GM23248 (cell line): Measurements from ENCODE around the gene TSHZ2. TPM values are rescaled to one million over a fixed set of nuclear protein-coding genes. Genes with fewer than 3 reads are reported as not detected.

ENCODE experiments used
- DNase-seq: peaks from one replicate; pipeline ENCODE4 v3.0.0-alpha.2; 2015
- H2AFZ ChIP-seq: fragments of 200-600 bp; sonication (generic); 2 replicates; pipeline ENCODE4 v1.6.1; 2016; ENCODE audit warnings: antibody characterized with exemption
- H3F3A ChIP-seq: fragments of 200-600 bp; sonication (generic); 2 replicates; pipeline ENCODE4 v1.6.1; 2016; ENCODE audit warnings: mild to moderate bottlenecking, antibody characterized with exemption, mixed run types; ENCODE audit not compliant: insufficient read depth
- H3K27ac ChIP-seq: fragments of 200-600 bp; sonication (generic); 2 replicates; pipeline ENCODE4 v1.5.1; 2016; ENCODE audit warnings: mild to moderate bottlenecking
- H3K27me3 ChIP-seq: fragments of 200-600 bp; sonication (generic); replicated peaks from 2 replicates; pipeline ENCODE4 v1.6.1; 2016; ENCODE audit warnings: mild to moderate bottlenecking; ENCODE audit not compliant: insufficient read depth
- H3K36me3 ChIP-seq: fragments of 200-600 bp; sonication (generic); 2 replicates; pipeline ENCODE4 v1.6.1; 2016; ENCODE audit warnings: low read depth, mild to moderate bottlenecking
- H3K4me1 ChIP-seq: fragments of 200-600 bp; sonication (generic); 2 replicates; pipeline ENCODE4 v1.6.1; 2016; ENCODE audit warnings: mild to moderate bottlenecking; ENCODE audit not compliant: insufficient read depth
- H3K4me2 ChIP-seq: fragments of 200-600 bp; sonication (generic); one replicate; pipeline ENCODE4 v1.6.1; 2016; ENCODE audit warnings: mild to moderate bottlenecking; ENCODE audit not compliant: unreplicated experiment
- H3K4me3 ChIP-seq: fragments of 200-600 bp; sonication (generic); 2 replicates; pipeline ENCODE4 v1.5.1; 2016; ENCODE audit warnings: mild to moderate bottlenecking
- H3K79me2 ChIP-seq: fragments of 200-600 bp; sonication (generic); 2 replicates; pipeline ENCODE4 v1.6.1; 2016; ENCODE audit warnings: mild to moderate bottlenecking; ENCODE audit not compliant: insufficient read depth
- H3K9ac ChIP-seq: fragments of 200-600 bp; sonication (generic); 2 replicates; pipeline ENCODE4 v1.6.1; 2016; ENCODE audit warnings: mild to moderate bottlenecking
- H3K9me2 ChIP-seq: fragments of 200-600 bp; sonication (generic); 2 replicates; pipeline ENCODE4 v1.6.1; 2016; ENCODE audit warnings: mixed run types, mild to moderate bottlenecking, moderate library complexity; ENCODE audit not compliant: insufficient read depth
- H3K9me3 ChIP-seq: fragments of 200-600 bp; sonication (generic); one replicate; pipeline ENCODE4 v1.6.1; 2017; ENCODE audit warnings: low read depth
- H4K20me1 ChIP-seq: fragments of 200-600 bp; sonication (generic); 2 replicates; pipeline ENCODE4 v1.6.0; 2016; ENCODE audit not compliant: insufficient read depth
- EZH2 ChIP-seq: fragments of 200-600 bp; sonication (generic); IDR thresholded peaks from 2 replicates; pipeline ENCODE4 v1.6.1; 2018; ENCODE audit warnings: antibody characterized with exemption, mild to moderate bottlenecking; ENCODE audit not compliant: insufficient read depth, poor library complexity, severe bottlenecking
- EZH2phosphoT487 ChIP-seq: fragments of 200-600 bp; sonication (generic); IDR thresholded peaks from 2 replicates; pipeline ENCODE4 v1.6.1; 2018; ENCODE audit warnings: antibody characterized with exemption, moderate library complexity, mild to moderate bottlenecking, low read depth; ENCODE audit not compliant: insufficient read depth
- WGBS, 2 experiments: methylation state at CpG; one replicate each; pipeline ENCODE4 v1.1.6; 2015 to 2017; ENCODE audit warnings: low lambda C conversion rate in 2 of 2, low coverage in 1 of 2; ENCODE audit errors: missing lambda C conversion rate in 2 of 2; 5-methylcytosine and 5-hydroxymethylcytosine counted together
- in situ Hi-C: fragments of 300-500 bp; cut with MboI; formaldehyde crosslinking; loops from 2 replicates; pipeline ENCODE4 v1.15.0; 2020
- polyA plus RNA-seq: library from polyadenylated mRNA; unstranded; fragments of >200 nt; fragmentation: Nextera tagmentation; extraction: Ambion mirVana; gene quantifications from 2 replicates; pipeline ENCODE4 v1.2.1, GENCODE V29; 2016
- total RNA-seq: library from RNA; depleted of rRNA; stranded (reverse); fragments of >200 nt; shearing (Covaris generic); gene quantifications from 2 replicates; pipeline ENCODE4 v1.2.3, GENCODE V29; 2014

The TSHZ2 gene
- total and polyA plus RNA-seq, 2 experiments from 2014 or later = 4.5 to 13.4 TPM

DNA sequence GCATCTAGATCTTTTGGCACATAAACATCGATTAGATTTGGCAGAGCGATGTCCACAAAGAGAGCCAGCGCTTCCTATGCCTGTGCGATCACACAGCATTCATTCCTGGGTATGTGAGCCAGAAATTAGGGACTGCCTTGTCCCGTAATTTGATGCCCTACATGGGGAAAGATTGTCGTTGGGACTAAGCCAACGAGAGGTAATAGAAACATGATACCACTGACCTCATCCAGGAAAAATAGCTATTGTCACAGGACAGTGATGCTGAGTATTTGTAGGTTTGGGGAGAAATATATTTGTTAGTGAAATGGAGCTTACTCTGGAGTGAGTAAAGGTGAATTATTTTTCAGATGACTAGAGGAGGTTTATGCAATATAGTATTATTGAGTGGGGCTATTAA is 154.0 kb downstream of the TSHZ2 start:
- H3K27ac ChIP-seq = no peak overlapping the region
- H3F3A ChIP-seq = peaks cover 28% of the 10 kb centered on the region
- no peaks in the 10 kb centered on the region for H3K9me2 ChIP-seq
- DNase-seq = no peak
- TF ChIP-seq EZH2phosphoT487 (no peak), EZH2 (no peak)
- no peaks in the 10 kb centered on the region for H3K79me2 ChIP-seq
- H3K4me3 ChIP-seq = no peak overlapping the region
- no peak overlapping the region for H3K9ac ChIP-seq
- no peak overlapping the region for H2AFZ ChIP-seq
- in situ Hi-C loops = no loop called here
- H3K27me3 ChIP-seq = no peaks in the 10 kb centered on the region
- no peaks in the 10 kb centered on the region for H3K9me3 ChIP-seq
- WGBS, 2 experiments = 70 to 75% methylated on average over 7 of the region's 7 CpGs
- peaks cover 50% of the 10 kb centered on the region for H3K4me1 ChIP-seq
- H3K36me3 ChIP-seq = no peaks in the 10 kb centered on the region
- H3K4me2 ChIP-seq = no peak overlapping the region
- no peaks in the 10 kb centered on the region for H4K20me1 ChIP-seq

DNA sequence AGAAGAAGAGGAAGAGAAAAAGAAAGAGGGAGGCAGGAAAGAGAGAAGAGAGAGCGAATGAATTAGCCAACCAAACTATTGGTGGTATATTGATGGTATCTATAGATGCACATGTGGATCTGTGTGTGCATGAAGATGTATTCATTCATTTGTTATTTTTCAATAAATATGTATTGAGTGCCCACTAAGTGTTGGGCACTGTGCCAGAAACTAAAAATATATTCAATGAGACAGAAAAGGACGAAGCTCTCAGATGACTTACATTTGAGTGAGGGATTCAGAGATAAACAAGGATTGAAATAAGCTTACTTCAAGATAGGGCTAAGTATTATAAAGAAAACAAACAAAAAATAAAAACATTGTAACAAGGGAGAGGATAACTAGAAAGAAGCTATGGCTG is 154.9 kb downstream of the TSHZ2 start:
- Histone ChIP-seq H4K20me1 (no peaks in the 10 kb centered on the region), H3K9me3 (no peaks in the 10 kb centered on the region), H3K4me3 (no peak overlapping the region), H3K9me2 (no peaks in the 10 kb centered on the region), H3F3A (peaks cover 35% of the 10 kb centered on the region), H3K79me2 (no peaks in the 10 kb centered on the region), H2AFZ (no peak overlapping the region), H3K4me2 (no peak overlapping the region), H3K4me1 (peaks cover 56% of the 10 kb centered on the region), H3K27me3 (no peaks in the 10 kb centered on the region), H3K9ac (no peak overlapping the region), H3K27ac (no peak overlapping the region), H3K36me3 (no peaks in the 10 kb centered on the region)
- WGBS, 2 experiments = 83 to 95% methylated on average over 2 of the region's 2 CpGs
- in situ Hi-C loops = no loop called here
- TF ChIP-seq EZH2phosphoT487 = no peak
- no peak for DNase-seq

DNA sequence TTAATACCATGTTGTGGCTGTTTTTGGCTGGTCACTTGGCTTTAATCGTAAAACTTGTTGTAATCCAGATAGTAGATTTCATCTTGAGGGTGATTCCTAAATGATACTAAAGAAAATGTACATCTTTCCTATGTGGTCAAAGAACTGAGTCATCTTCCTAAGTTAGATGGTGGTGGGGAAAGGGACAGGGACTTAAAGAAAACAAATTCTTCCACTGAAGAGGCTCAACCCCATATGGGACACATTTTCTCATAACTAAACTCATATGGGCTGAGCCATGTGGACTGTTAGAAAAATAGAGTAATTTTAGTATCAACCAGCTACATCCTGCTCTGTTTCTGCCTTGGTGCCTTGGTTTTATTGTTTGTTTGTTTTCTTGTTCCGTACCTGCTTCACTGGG is 155.8 kb downstream of the TSHZ2 start:
- in situ Hi-C loops = no loop called here
- H3K4me2 ChIP-seq = no peak overlapping the region

DNA sequence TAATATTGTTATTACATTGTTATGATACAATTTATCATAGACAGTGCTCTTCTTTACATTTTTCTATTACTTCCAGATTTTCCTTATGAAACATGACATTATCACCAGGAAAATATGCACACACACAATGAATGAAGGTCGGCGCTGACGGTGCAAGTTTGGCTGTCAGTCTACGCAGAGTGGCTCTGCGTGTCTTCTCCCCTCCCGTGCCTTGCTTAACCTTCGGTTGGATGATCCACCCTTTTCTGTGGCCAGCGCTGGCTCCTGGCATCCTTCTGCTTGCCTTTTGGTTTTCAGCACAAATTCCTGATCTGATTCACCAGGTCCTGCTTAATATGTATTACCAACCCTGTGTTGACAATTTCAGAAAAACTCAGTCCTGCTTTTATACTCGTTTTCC is 157.4 kb downstream of the TSHZ2 start:
- Histone ChIP-seq H3F3A (peaks cover 28% of the 10 kb centered on the region), H3K9me3 (no peaks in the 10 kb centered on the region), H3K79me2 (no peaks in the 10 kb centered on the region), H3K36me3 (no peaks in the 10 kb centered on the region), H2AFZ (peak overlapping the region; percentile 59; the same call in 1 of the 2 replicates), H3K27ac (peak overlapping the region; percentile 89), H3K4me2 (peak overlapping the region; percentile 86), H3K9ac (peak overlapping the region; percentile 75), H4K20me1 (no peaks in the 10 kb centered on the region), H3K4me1 (peaks cover 44% of the 10 kb centered on the region), H3K9me2 (no peaks in the 10 kb centered on the region), H3K27me3 (no peaks in the 10 kb centered on the region), H3K4me3 (peak overlapping the region; percentile 63)
- TF ChIP-seq EZH2 = no peak
- in situ Hi-C loops = no loop called here
- DNase-seq = peak; percentile 97
- WGBS, 2 experiments = 3% methylated on average over 9 of the region's 9 CpGs

More for the DNA sequence above, 155.8 kb downstream of the TSHZ2 start:
- no peaks in the 10 kb centered on the region for H3K9me2 ChIP-seq
- H4K20me1 ChIP-seq = no peaks in the 10 kb centered on the region
- 26 to 36% methylated on average over 2 of the region's 2 CpGs for WGBS, 2 experiments
- TF ChIP-seq EZH2 = no peak
- TF ChIP-seq EZH2phosphoT487 = no peak
- peaks cover 35% of the 10 kb centered on the region for H3F3A ChIP-seq
- no peaks in the 10 kb centered on the region for H3K9me3 ChIP-seq
- H3K4me1 ChIP-seq = peaks cover 56% of the 10 kb centered on the region
- H3K36me3 ChIP-seq = no peaks in the 10 kb centered on the region
- H3K79me2 ChIP-seq = no peaks in the 10 kb centered on the region
- no peak overlapping the region for H3K27ac ChIP-seq
- no peak overlapping the region for H3K4me3 ChIP-seq
- H3K27me3 ChIP-seq = no peaks in the 10 kb centered on the region
- H3K9ac ChIP-seq = no peak overlapping the region
- no peak overlapping the region for H2AFZ ChIP-seq
- DNase-seq = peak; percentile 15

DNA sequence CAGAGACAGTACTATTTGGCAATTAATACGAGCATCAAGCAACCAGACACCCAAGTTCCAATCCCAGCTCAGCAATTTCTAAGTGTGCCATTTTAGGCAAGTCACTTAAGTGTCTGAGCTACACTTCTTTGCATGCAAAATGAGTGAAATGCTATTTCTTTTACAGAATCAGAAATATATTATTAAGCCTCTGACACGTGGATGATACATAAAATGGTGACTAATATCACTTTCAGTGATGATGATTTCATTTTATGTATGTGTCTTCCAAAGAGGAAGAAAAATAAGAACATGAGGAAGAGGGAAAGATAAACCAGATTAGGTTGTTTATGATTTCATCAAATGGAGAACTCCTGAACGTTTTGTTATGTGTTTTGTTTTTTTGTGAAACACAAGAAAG is 158.6 kb downstream of the TSHZ2 start:
- H4K20me1 ChIP-seq = no peaks in the 10 kb centered on the region
- H3K4me3 ChIP-seq = no peak overlapping the region
- WGBS, 2 experiments = 8 to 10% methylated on average over 3 of the region's 3 CpGs
- in situ Hi-C loops = no loop called here
- H3K27me3 ChIP-seq = no peaks in the 10 kb centered on the region
- TF ChIP-seq EZH2phosphoT487 = no peak
- no peak overlapping the region for H2AFZ ChIP-seq
- no peaks in the 10 kb centered on the region for H3K79me2 ChIP-seq
- H3K4me1 ChIP-seq = peaks cover 40% of the 10 kb centered on the region
- H3K9ac ChIP-seq = no peak overlapping the region
- no peaks in the 10 kb centered on the region for H3K9me2 ChIP-seq
- DNase-seq = peak; percentile 64
- H3K4me2 ChIP-seq = peak overlapping the region; percentile 86
- H3K36me3 ChIP-seq = no peaks in the 10 kb centered on the region
- H3K27ac ChIP-seq = peak overlapping the region; percentile 89
- no peaks in the 10 kb centered on the region for H3K9me3 ChIP-seq
- peaks cover 25% of the 10 kb centered on the region for H3F3A ChIP-seq
